Endodermal cell (in vitro differentiated cells): ENCODE data around the gene MECR. TPM values are rescaled to one million over a fixed set of nuclear protein-coding genes. Genes with fewer than 3 reads are reported as not detected.
A peak's percentile ranks its signal among the peaks of the same experiment; 100 is the strongest.

Experiments
- DNase-seq: peaks from one replicate; pipeline ENCODE4 v3.0.0-alpha.2; 2017
- H3K27ac ChIP-seq: 2 replicates; pipeline ENCODE4 v1.5.1; 2013; ENCODE audit warnings: mild to moderate bottlenecking, low read depth, low read length, moderate library complexity
- H3K27me3 ChIP-seq: 2 replicates; pipeline ENCODE4 v1.6.1; 2013; ENCODE audit warnings: mild to moderate bottlenecking, low read length, moderate library complexity; ENCODE audit not compliant: insufficient read depth, control insufficient read depth, poor library complexity, severe bottlenecking
- H3K36me3 ChIP-seq: 2 replicates; pipeline ENCODE4 v1.7.0; 2013; ENCODE audit warnings: mild to moderate bottlenecking, low read length, moderate library complexity; ENCODE audit not compliant: control insufficient read depth, insufficient read depth
- H3K4me1 ChIP-seq: one replicate; pipeline ENCODE4 v1.7.0; 2013; ENCODE audit warnings: low read length; ENCODE audit not compliant: control insufficient read depth, insufficient read depth
- H3K4me3 ChIP-seq: 2 replicates; pipeline ENCODE4 v1.5.1; 2013; ENCODE audit warnings: mild to moderate bottlenecking, low read length, moderate library complexity
- H3K9ac ChIP-seq: 2 replicates; pipeline ENCODE4 v1.6.1; 2013; ENCODE audit warnings: mild to moderate bottlenecking, low read length, moderate library complexity; ENCODE audit not compliant: poor library complexity, severe bottlenecking; ENCODE audit errors: extremely low read depth
- H3K9me3 ChIP-seq: 2 replicates; pipeline ENCODE4 v1.6.1; 2013; ENCODE audit warnings: mild to moderate bottlenecking, low read length, moderate library complexity; ENCODE audit not compliant: control insufficient read depth
- H3K27ac Mint-ChIP-seq: 2 replicates; pipeline ENCODE4 v1.8.0; 2020; ENCODE audit warnings: mixed read lengths
- H3K27me3 Mint-ChIP-seq: 2 replicates; pipeline ENCODE4 v1.8.0; 2021; ENCODE audit warnings: mild to moderate bottlenecking, mixed read lengths; ENCODE audit not compliant: insufficient read depth
- H3K36me3 Mint-ChIP-seq: 2 replicates; pipeline ENCODE4 v1.8.0; 2020; ENCODE audit warnings: low read depth, mixed read lengths
- H3K4me1 Mint-ChIP-seq: 2 replicates; pipeline ENCODE4 v1.8.0; 2020; ENCODE audit warnings: mixed read lengths
- H3K4me3 Mint-ChIP-seq: 2 replicates; pipeline ENCODE4 v1.8.0; 2020; ENCODE audit warnings: mild to moderate bottlenecking, moderate library complexity, mixed read lengths
- H3K9me3 Mint-ChIP-seq: 2 replicates; pipeline ENCODE4 v1.8.0; 2020; ENCODE audit warnings: mild to moderate bottlenecking, mixed read lengths
- CTCF ChIP-seq: fragments of 200-600 bp; sonication (generic); conservative IDR thresholded peaks from 2 replicates; pipeline ENCODE4 v1.5.0; 2021; ENCODE audit warnings: antibody characterized with exemption, mild to moderate bottlenecking
- WGBS, 2 experiments: methylation state at CpG; one replicate each; pipeline versions ENCODE4 v1.1.5 to v1.1.7; 2013; ENCODE audit warnings: missing lambda C conversion rate in 2 of 2, mixed read lengths in 1 of 2; ENCODE audit not compliant: insufficient coverage in 1 of 2, insufficient read length in 1 of 2; 5-methylcytosine and 5-hydroxymethylcytosine counted together
- total RNA-seq, 2 donors: library from RNA; stranded (reverse); fragmentation: NEBNext Ultra II Directional in 1 of 2; extraction: Animal tissue kit (Norgen Biotek cat#: 25700) in 1 of 2; gene quantifications; 2 replicates in 1 of 2; 3 replicates in 1 of 2; pipeline ENCODE4 v1.2.1, GENCODE V29; 2021

The MECR gene
- total RNA-seq, 2 donors from 2014 or later = 33.3 to 38.2 TPM

DNA sequence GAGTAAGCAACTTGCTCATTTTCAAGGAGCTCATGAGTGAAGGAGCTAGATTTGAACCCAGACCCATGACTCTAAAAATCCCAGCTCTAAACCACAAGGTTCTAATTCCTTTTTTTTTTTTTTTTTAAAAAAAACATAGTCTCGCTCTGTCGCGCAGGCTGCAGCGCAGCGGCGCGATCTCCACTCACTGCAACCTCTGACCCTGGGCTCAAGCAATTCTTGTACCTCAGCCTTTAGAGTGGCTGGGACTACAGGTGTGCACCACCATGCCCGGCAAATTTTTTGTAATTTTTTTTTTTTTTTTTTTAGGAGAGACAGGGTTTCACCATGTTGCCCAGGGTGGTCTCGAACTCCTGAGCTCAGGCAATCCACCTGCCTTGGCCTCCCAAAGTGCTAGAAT lies 62.8 kb downstream of the MECR start:
- Mint-ChIP-seq H3K4me1 (peaks cover 56% of the 10 kb centered on the region), H3K36me3 (peaks cover 51% of the 10 kb centered on the region), H3K27ac (no peak overlapping the region), H3K4me3 (no peak overlapping the region), H3K27me3 (no peaks in the 10 kb centered on the region), H3K9me3 (no peaks in the 10 kb centered on the region)
- no peak overlapping the region for H3K9ac ChIP-seq
- TF ChIP-seq CTCF = no peak
- no peak for DNase-seq
- H3K36me3 ChIP-seq = peaks cover 94% of the 10 kb centered on the region
- no peaks in the 10 kb centered on the region for H3K9me3 ChIP-seq
- no peak overlapping the region for H3K4me3 ChIP-seq
- no peaks in the 10 kb centered on the region for H3K27me3 ChIP-seq
- H3K4me1 ChIP-seq = peaks cover 15% of the 10 kb centered on the region
- 91 to 97% methylated on average over 7 to 9 of the region's 9 CpGs for WGBS, 2 experiments
- H3K27ac ChIP-seq = no peak overlapping the region

DNA sequence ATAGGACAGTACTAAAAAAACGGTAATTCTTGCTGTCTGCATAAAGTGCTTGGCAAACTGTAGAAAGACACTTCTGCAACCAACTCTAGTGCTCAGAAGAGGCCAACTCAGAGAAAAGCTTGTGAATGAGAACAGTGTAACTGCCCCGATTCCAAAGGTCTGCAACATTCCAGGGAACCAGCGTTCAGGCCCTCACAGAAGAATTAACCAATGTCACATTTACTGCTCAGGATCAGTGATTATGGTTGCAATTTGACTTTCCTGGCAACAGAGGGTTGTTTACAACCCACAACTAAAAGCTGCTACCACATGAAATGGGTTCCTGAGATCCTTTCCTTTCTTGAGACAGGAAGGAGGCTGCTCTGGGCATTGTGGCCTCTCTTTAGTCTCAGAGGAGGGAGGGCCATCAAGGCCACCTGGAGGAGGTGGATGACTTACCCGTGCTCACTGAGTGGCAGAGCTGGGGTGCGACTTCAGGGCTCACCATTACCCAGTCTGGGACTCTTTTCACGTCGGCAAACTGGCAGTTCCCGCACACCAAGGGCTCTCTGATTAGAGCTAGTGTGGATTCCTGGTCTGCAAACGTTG lies 64.3 kb downstream of the MECR start:
- Histone ChIP-seq H3K9ac (no peak overlapping the region), H3K4me3 (no peak overlapping the region), H3K36me3 (peaks cover 92% of the 10 kb centered on the region), H3K27ac (peak overlapping the region; percentile 20), H3K9me3 (no peaks in the 10 kb centered on the region), H3K4me1 (peaks cover 11% of the 10 kb centered on the region), H3K27me3 (no peaks in the 10 kb centered on the region)
- H3K4me3 Mint-ChIP-seq = no peak overlapping the region
- no peaks in the 10 kb centered on the region for H3K27me3 Mint-ChIP-seq
- H3K9me3 Mint-ChIP-seq = no peaks in the 10 kb centered on the region
- peaks cover 50% of the 10 kb centered on the region for H3K36me3 Mint-ChIP-seq
- no peak for TF ChIP-seq CTCF
- H3K27ac Mint-ChIP-seq = peak overlapping the region; percentile 91
- H3K4me1 Mint-ChIP-seq = peaks cover 55% of the 10 kb centered on the region
- peak; percentile 59 for DNase-seq
- 85 to 87% methylated on average over 8 to 9 of the region's 9 CpGs for WGBS, 2 experiments

GRCh38 chr1:29164588-29164987 lies 66.1 kb downstream of the MECR start:
- Histone ChIP-seq H3K9me3 (no peaks in the 10 kb centered on the region), H3K9ac (no peak overlapping the region), H3K4me3 (no peak overlapping the region), H3K27ac (peak overlapping the region; percentile 91), H3K36me3 (peaks cover 92% of the 10 kb centered on the region), H3K4me1 (peaks cover 7% of the 10 kb centered on the region), H3K27me3 (no peaks in the 10 kb centered on the region)
- no peaks in the 10 kb centered on the region for H3K27me3 Mint-ChIP-seq
- H3K36me3 Mint-ChIP-seq = peaks cover 55% of the 10 kb centered on the region
- H3K9me3 Mint-ChIP-seq = no peaks in the 10 kb centered on the region
- H3K4me3 Mint-ChIP-seq = peak overlapping the region; percentile 4
- TF ChIP-seq CTCF = no peak
- peaks cover 43% of the 10 kb centered on the region for H3K4me1 Mint-ChIP-seq
- WGBS, 2 experiments = 79 to 81% methylated on average over 3 to 4 of the region's 4 CpGs
- peak overlapping the region; percentile 91 for H3K27ac Mint-ChIP-seq
- DNase-seq = no peak
